GM18517 (cell line): ENCODE data around the gene ESR1.
"Not testable (repeated sequence)": the region's sequence is repeated elsewhere in the genome, so short reads cannot be mapped to it uniquely, and the experiment has no call there.

Experiments
- ATAC-seq: cut with Tn5 transposase; IDR thresholded peaks from one replicate; pipeline ENCODE4 v1.9.1; 2021; ENCODE audit warnings: mild to moderate bottlenecking, moderate library complexity; ENCODE audit not compliant: unreplicated experiment

Gene ESR1

GRCh38 chr6:151811081-151811480 is 3.6 kb downstream of the ESR1 start:
- no peak for ATAC-seq

- no peak for ATAC-seq
Measured at GRCh38 chr6:151813858-151814257, 6.4 kb downstream of the ESR1 start.

GRCh38 chr6:151814614-151815013 is 7.1 kb downstream of the ESR1 start:
- no peak for ATAC-seq

- ATAC-seq: peak; percentile 98
Measured at GRCh38 chr6:151822252-151823111, 15.0 kb downstream of the ESR1 start.

- ATAC-seq: no peak
Measured at GRCh38 chr6:151826517-151827142, 19.1 kb downstream of the ESR1 start.

GRCh38 chr6:151832710-151833109 is 25.2 kb downstream of the ESR1 start:
- no peak for ATAC-seq

GRCh38 chr6:151835396-151835795 is 27.9 kb downstream of the ESR1 start:
- ATAC-seq: no peak

GRCh38 chr6:151837223-151837622 is 29.7 kb downstream of the ESR1 start:
- no peak for ATAC-seq

GRCh38 chr6:151842816-151843215 is 35.3 kb downstream of the ESR1 start:
- ATAC-seq: no peak

GRCh38 chr6:151847064-151847463 is 39.6 kb downstream of the ESR1 start:
- ATAC-seq: no peak

- no peak for ATAC-seq
Measured at GRCh38 chr6:151850479-151851003, 43.1 kb downstream of the ESR1 start.

GRCh38 chr6:151858294-151858693 is 50.8 kb downstream of the ESR1 start:
- no peak for ATAC-seq

- ATAC-seq: no peak
Measured at GRCh38 chr6:151862461-151862860, 55.0 kb downstream of the ESR1 start.

GRCh38 chr6:151867361-151867869 is 59.9 kb downstream of the ESR1 start:
- ATAC-seq: not testable (repeated sequence)

- ATAC-seq: no peak
Measured at GRCh38 chr6:151869345-151869744, 61.9 kb downstream of the ESR1 start.

- no peak for ATAC-seq
Measured at GRCh38 chr6:151869787-151870186, 62.3 kb downstream of the ESR1 start.

- ATAC-seq: no peak
Measured at GRCh38 chr6:151870375-151870774, 62.9 kb downstream of the ESR1 start.

GRCh38 chr6:151875524-151875923 is 68.0 kb downstream of the ESR1 start:
- ATAC-seq: no peak

GRCh38 chr6:151876122-151876521 is 68.6 kb downstream of the ESR1 start:
- no peak for ATAC-seq

- no peak for ATAC-seq
Measured at GRCh38 chr6:151877458-151877857, 70.0 kb downstream of the ESR1 start.

- ATAC-seq: no peak
Measured at GRCh38 chr6:151881231-151881630, 73.7 kb downstream of the ESR1 start.

GRCh38 chr6:151882206-151882605 is 74.7 kb downstream of the ESR1 start:
- no peak for ATAC-seq
